Stimulated activated CD8-positive, alpha-beta memory T cell treated with anti-CD3 and anti-CD28 coated beads, Interleukin-12 subunit alpha, Interleukin-12 subunit beta, amount 100 ng/mL, for 24 hours (primary cell): ENCODE data around the gene EPB41L1.
"Not testable (repeated sequence)": the region's sequence is repeated elsewhere in the genome, so short reads cannot be mapped to it uniquely, and the experiment has no call there.

Source experiments
- DNase-seq: peaks from one replicate; pipeline ENCODE4 v3.0.0-alpha.2; 2020; ENCODE audit errors: extremely low read depth

The EPB41L1 gene

GRCh38 chr20:36126836-36127527, 27.6 kb upstream of the EPB41L1 start:
- no peak for DNase-seq

- DNase-seq = no peak
Measured at GRCh38 chr20:36128463-36129159, 25.9 kb upstream of the EPB41L1 start.

GRCh38 chr20:36129160-36129543, 25.4 kb upstream of the EPB41L1 start:
- DNase-seq = no peak

- DNase-seq = no peak
Measured at GRCh38 chr20:36130390-36130789, 24.1 kb upstream of the EPB41L1 start.

GRCh38 chr20:36132802-36133211, 21.7 kb upstream of the EPB41L1 start:
- DNase-seq = no peak

- no peak for DNase-seq
Measured at GRCh38 chr20:36133821-36134220, 20.7 kb upstream of the EPB41L1 start.

GRCh38 chr20:36135159-36135558, 19.4 kb upstream of the EPB41L1 start:
- DNase-seq = no peak

- no peak for DNase-seq
Measured at GRCh38 chr20:36135821-36136220, 18.7 kb upstream of the EPB41L1 start.

- DNase-seq = not testable (repeated sequence)
Measured at GRCh38 chr20:36137313-36137712, 17.2 kb upstream of the EPB41L1 start.

GRCh38 chr20:36141310-36141709, 13.2 kb upstream of the EPB41L1 start:
- DNase-seq = no peak

GRCh38 chr20:36144336-36144735, 10.2 kb upstream of the EPB41L1 start:
- no peak for DNase-seq

- DNase-seq = no peak
Measured at GRCh38 chr20:36145877-36146707, 8.4 kb upstream of the EPB41L1 start.

GRCh38 chr20:36147690-36148089, 6.8 kb upstream of the EPB41L1 start:
- DNase-seq = no peak

- no peak for DNase-seq
Measured at GRCh38 chr20:36148439-36148838, 6.1 kb upstream of the EPB41L1 start.

- DNase-seq = no peak
Measured at GRCh38 chr20:36149012-36149411, 5.5 kb upstream of the EPB41L1 start.

GRCh38 chr20:36149469-36149868, 5.1 kb upstream of the EPB41L1 start:
- no peak for DNase-seq

- no peak for DNase-seq
Measured at GRCh38 chr20:36150489-36150846, 4.1 kb upstream of the EPB41L1 start.

- no peak for DNase-seq
Measured at GRCh38 chr20:36150847-36151539, 3.5 kb upstream of the EPB41L1 start.

- DNase-seq = no peak
Measured at GRCh38 chr20:36152261-36152660, 2.3 kb upstream of the EPB41L1 start.

GRCh38 chr20:36153204-36153603, 1.3 kb upstream of the EPB41L1 start:
- DNase-seq = no peak

- DNase-seq = no peak
Measured at GRCh38 chr20:36153736-36154699, 522 bp upstream of the EPB41L1 start.
